ENCODE data around the gene RGS16.

- TF ChIP-seq POLR2AphosphoS5 (IDR thresholded peaks at IDR 0.05) (no peak), POLR2A (IDR thresholded peaks at IDR 0.05) (no peak)
- TF ChIP-seq, protein P1, sequence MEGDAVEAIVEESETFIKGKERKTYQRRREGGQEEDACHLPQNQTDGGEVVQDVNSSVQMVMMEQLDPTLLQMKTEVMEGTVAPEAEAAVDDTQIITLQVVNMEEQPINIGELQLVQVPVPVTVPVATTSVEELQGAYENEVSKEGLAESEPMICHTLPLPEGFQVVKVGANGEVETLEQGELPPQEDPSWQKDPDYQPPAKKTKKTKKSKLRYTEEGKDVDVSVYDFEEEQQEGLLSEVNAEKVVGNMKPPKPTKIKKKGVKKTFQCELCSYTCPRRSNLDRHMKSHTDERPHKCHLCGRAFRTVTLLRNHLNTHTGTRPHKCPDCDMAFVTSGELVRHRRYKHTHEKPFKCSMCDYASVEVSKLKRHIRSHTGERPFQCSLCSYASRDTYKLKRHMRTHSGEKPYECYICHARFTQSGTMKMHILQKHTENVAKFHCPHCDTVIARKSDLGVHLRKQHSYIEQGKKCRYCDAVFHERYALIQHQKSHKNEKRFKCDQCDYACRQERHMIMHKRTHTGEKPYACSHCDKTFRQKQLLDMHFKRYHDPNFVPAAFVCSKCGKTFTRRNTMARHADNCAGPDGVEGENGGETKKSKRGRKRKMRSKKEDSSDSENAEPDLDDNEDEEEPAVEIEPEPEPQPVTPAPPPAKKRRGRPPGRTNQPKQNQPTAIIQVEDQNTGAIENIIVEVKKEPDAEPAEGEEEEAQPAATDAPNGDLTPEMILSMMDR (IDR thresholded peaks at IDR 0.05): no peak
Observed at GRCh38 chr1:182649041-182649440, 44.9 kb upstream of the RGS16 start.
